Activated T-cell treated with anti-CD3 and anti-CD28 coated beads for 4 hours (primary cell): ENCODE results near the gene PEAK1.
"Not testable (repeated sequence)": the region's sequence is repeated elsewhere in the genome, so short reads cannot be mapped to it uniquely, and the experiment has no call there.

Experiments used
- DNase-seq: peaks from one replicate; pipeline ENCODE4 v3.0.0-alpha.2; 2020

The PEAK1 gene

GRCh38 chr15:77168616-77169015 lies 251.3 kb downstream of the PEAK1 start:
- no peak for DNase-seq

DNA sequence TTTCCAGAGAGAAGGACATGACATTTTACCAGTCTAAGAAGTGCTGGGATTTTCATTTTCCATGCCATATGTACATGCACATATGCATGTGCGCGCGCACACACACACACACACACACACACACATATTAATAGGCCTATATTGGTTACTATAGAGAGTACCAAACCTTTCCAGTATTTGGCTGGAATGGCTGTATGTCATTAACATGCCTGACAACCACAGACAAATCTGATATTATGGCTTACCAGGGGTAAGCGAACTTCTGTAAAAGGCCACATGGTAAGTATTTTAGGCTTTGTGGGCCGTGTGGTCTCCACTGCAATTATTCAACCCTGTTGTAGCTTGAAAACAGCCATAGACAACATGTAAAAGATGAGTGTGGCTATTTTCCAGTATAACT lies 251.8 kb downstream of the PEAK1 start:
- DNase-seq: no peak

DNA sequence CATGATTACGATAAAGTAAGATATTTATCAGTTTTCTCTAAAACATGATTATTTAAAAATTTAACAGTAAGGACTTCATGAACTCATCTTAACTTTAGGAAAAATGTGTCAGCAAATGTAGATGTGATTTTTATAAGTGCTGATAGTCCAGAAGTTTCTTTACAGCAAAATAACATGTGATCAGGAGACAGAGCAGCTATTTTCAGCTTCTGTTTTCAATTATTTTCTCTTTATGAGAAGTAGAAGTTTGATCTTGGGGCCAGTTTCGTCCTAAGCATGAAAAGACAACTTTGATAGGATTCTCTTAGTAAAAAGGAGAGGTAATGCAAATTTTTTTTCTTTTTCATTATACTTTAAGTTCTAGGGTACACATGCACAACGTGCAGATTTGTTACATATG lies 252.5 kb downstream of the PEAK1 start:
- DNase-seq: no peak

GRCh38 chr15:77163781-77164384 lies 256.0 kb downstream of the PEAK1 start:
- no peak for DNase-seq

DNA sequence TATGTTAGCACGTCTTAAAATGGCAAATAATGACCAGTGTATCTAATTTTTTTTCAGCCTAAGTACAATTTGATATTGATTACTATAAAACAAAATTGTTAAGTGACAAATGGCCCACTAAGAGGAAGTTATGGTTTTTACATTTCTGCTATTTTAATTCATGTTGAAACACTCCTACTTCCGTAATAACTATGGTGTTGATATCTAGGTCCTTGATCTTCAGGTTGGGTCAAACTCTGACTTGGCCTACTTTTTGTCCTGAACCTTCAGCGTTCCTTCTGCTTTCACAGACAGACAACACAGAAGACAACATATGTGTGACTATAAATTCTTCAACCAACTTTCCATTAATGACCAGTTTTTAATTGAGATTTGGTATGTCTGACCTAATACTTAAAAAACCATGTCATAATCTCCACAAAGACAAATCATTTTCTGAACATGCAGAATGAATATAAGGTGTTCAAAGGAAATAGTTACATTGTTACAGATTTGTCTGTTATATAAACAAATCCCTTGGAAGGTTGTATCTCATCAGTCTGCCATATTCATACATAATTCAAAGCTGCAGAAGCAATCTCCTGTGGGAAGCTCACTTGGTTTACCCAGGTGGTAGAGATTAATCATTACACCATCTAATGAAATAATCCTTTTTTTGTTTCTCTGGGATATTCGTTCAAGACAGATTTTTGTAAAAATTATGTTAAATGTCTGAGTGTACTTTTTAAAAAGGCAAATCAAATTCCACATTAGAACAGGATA lies 256.9 kb downstream of the PEAK1 start:
- DNase-seq: no peak

GRCh38 chr15:77160562-77161478 lies 259.1 kb downstream of the PEAK1 start:
- no peak for DNase-seq

GRCh38 chr15:77156000-77156399 lies 263.9 kb downstream of the PEAK1 start:
- not testable (repeated sequence) for DNase-seq

DNA sequence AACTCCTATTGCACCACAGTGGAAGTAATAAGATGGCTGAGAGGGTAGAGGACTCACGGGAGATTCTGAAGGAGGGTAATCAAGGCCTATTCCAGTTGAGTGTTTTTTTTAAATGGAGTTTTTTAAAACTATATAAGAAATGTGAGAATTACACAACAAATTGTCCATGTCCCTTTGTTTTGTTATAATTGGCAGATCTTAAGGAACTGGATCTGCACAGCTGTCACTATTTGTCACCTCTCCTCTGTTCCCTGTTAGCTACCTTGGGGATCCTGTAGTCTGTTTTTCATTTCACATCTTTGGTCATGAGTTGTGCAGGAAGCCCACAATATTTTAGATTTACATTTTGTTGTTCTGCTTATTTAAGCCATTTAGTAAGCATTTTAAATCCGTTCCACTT lies 271.7 kb downstream of the PEAK1 start:
- DNase-seq: no peak

DNA sequence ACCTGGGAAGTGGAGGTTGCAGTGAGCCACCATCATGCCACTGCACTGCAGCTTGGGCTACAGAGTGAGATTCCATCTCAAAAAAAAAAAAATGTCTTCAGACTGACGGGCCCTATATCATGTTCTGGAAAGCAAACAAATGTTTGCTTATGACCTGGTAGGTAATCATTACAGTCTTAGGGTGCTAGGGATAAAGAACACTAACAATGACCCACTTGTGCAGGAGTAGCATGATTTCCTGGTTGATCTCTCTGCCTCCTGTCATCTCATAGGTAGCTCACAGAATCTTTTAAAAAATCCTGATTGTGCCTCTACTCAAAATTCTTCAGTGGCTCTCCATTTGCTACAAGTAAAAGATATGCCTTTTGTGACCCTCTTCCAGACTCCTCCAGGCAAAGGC lies 274.5 kb downstream of the PEAK1 start:
- no peak for DNase-seq

- DNase-seq: no peak
Measured at GRCh38 chr15:77144492-77145070, 275.3 kb downstream of the PEAK1 start.

DNA sequence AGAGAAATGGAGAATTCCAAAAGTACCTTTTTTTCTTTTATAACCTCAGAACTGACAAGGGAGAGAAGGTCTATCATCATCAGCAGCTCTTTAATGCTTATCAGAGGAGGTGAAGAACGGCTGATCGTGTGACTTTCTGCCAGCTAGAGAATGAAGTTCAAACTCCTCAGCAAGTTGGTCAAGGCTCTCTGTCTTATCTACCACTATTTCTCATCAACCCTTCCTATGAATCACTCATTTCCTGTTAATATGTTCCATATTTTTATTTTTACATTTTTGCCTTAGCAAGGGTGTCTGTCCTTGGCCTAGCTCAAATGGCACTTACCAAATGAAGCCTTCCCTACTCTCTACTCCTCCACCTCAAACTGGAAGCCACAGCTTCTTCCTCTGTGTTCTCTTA lies 275.9 kb downstream of the PEAK1 start:
- no peak for DNase-seq

DNA sequence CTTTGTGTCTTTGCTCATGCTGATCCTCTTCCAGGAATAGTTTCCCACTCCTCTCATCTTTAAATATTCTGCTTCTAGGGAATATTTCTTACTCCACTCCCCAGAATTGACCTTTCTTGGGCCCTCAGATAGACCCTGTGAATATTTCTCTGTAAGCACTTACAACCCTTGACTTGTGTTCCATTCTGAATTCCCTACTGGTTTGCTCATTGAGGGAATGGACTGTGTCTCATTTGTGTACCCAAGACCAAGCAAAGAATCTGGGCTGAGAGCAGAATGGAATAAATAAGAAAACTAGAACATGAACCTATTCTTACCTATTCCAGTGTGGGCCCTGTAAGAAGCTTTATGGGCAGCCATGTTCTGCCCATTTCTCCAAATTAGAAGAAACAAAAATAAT lies 276.3 kb downstream of the PEAK1 start:
- no peak for DNase-seq

DNA sequence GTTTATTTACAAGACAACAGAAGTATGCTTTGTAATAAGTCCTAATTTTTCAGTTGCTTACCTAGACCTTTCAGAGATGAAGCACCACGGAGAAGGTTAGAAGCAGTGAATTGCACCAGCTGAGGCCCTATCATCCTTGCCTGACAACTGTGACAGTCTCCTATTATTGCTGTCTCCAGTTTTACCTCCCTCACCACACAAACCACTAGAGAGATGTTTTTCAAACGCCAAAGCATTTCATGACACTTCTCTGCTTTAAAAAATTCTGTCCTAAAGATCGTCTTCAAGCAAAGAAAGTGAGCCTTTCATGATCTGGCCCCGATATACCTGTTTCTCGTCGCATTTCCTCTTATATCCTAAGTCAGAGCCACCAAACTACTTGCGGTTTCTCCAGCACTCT lies 276.7 kb downstream of the PEAK1 start:
- no peak for DNase-seq

GRCh38 chr15:77140220-77140619 lies 279.7 kb downstream of the PEAK1 start:
- DNase-seq: no peak

GRCh38 chr15:77139312-77139711 lies 280.6 kb downstream of the PEAK1 start:
- no peak for DNase-seq

GRCh38 chr15:77138167-77138522 lies 281.8 kb downstream of the PEAK1 start:
- DNase-seq: no peak

GRCh38 chr15:77135181-77135580 lies 284.7 kb downstream of the PEAK1 start:
- DNase-seq: no peak

- no peak for DNase-seq
Measured at GRCh38 chr15:77130315-77130930, 289.5 kb downstream of the PEAK1 start.

- DNase-seq: no peak
Measured at GRCh38 chr15:77127626-77128025, 292.3 kb downstream of the PEAK1 start.

DNA sequence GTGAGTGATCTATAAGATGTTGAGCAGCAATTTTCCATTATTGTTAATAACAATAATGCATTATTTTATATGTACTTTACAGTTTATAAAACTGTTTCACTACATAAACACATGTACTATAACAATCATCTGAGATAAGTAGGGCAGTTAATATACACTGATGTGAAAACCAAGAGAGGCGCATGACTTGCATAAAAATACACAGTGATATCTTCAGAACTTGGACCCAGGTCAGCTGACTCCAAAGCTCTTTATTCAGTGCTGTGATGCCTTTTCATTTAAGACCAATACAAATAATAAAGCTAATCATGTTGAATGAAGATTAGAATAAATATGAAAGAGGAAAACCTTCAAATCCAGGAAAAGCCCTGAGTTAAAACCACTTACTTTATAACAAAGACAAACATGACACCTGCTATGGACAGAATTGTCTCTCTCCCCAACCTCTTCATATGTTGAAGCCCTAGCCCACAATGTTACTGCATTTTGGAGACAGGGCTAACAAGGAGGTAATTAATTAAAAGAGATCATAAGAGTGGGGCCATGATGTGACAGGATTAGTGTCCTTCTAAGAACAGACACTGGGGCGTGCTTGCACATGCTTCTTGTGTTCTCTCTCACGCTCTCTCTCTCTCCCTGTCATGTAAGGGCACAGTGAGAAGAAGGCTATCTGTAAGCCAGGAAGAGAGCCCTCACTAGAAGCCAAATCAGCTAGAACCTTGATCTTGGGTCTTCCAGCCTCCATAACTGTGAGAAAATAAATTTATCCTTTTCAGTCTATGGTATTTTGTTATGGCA lies 293.2 kb downstream of the PEAK1 start:
- DNase-seq: no peak

DNA sequence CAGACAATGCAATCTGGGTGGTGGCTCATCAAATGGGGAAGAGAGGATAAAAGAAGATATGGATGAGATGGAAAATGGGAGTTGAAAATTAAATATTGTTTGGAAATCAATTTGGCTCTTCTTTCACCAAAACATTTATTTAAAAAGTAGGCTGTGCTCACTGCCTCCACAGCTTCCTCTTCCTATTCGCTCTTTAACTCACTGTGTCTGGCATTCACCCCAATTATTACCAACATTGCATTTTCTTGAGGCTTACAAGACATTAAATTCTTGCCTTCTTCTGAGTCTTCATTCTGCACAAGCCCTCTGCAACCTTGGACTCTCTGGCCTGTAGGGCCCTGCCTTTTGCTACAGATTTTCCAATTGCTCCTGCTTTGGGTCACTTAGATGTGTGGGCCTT lies 296.1 kb downstream of the PEAK1 start:
- DNase-seq: no peak

DNA sequence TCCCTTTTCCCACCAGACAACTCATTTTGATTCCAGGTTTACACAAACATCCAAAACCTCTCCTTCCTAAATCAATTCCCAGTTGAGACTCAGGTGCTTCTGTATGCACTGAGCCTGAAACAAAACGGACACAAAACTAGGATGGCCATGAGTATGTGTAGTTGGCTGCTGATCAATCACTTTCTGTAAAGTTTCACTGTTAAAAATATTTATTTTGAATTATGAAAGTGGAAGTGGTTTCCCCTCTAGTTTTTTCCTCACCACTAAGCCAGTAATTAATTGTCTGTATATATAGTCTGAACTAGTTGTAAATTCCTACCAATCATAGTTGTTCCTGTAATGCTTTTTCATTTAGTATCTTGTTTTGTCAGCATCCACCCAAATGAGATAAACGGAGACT lies 297.3 kb downstream of the PEAK1 start:
- DNase-seq: no peak
